Activated T-helper 1 cell treated with anti-CD3 and anti-CD28 coated beads, Interleukin-12 subunit alpha, Interleukin-12 subunit beta, Interleukin-2, Interleukin-4 antibody, amounts not matched to agents 30 ng/mL and 10 ng/mL and 1 ng/mL, durations not matched to agents 14 hours and 24 hours and 36 hours (primary cell): ENCODE results near the gene VMP1. TPM values are rescaled to one million over a fixed set of nuclear protein-coding genes. Genes with fewer than 3 reads are reported as not detected.
A peak's percentile ranks its signal among the peaks of the same experiment; 100 is the strongest.
"Not testable (repeated sequence)": the region's sequence is repeated elsewhere in the genome, so short reads cannot be mapped to it uniquely, and the experiment has no call there.

Experiments
- DNase-seq: peaks from one replicate; pipeline ENCODE4 v3.0.0; 2021; ENCODE audit warnings: low spot score
- H3K27ac Mint-ChIP-seq: one replicate; pipeline ENCODE4 v1.8.0; 2021; ENCODE audit warnings: mild to moderate bottlenecking, mixed read lengths
- H3K27me3 Mint-ChIP-seq: one replicate; pipeline ENCODE4 v1.8.0; 2022; ENCODE audit warnings: mild to moderate bottlenecking, moderate library complexity, mixed read lengths; ENCODE audit not compliant: insufficient read depth
- H3K36me3 Mint-ChIP-seq: one replicate; pipeline ENCODE4 v1.8.0; 2021; ENCODE audit warnings: low read depth, mixed read lengths
- H3K4me1 Mint-ChIP-seq: one replicate; pipeline ENCODE4 v1.8.0; 2021; ENCODE audit warnings: low read depth, mixed read lengths
- H3K4me3 Mint-ChIP-seq: one replicate; pipeline ENCODE4 v1.8.0; 2021; ENCODE audit warnings: mild to moderate bottlenecking, moderate library complexity, mixed read lengths
- H3K9me3 Mint-ChIP-seq: one replicate; pipeline ENCODE4 v1.8.0; 2021; ENCODE audit warnings: mixed read lengths
- intact Hi-C: fragments of 100-400 bp; cut with micrococcal nuclease; formaldehyde crosslinking; loops from one replicate; pipeline ENCODE4 v1.15.1; 2024
- total RNA-seq: library from RNA; stranded (reverse); gene quantifications from 2 replicates; pipeline ENCODE4 v1.2.3, GENCODE V29; 2022

Gene VMP1
- total RNA-seq, 1 donor from 2014 or later: 357 TPM

DNA sequence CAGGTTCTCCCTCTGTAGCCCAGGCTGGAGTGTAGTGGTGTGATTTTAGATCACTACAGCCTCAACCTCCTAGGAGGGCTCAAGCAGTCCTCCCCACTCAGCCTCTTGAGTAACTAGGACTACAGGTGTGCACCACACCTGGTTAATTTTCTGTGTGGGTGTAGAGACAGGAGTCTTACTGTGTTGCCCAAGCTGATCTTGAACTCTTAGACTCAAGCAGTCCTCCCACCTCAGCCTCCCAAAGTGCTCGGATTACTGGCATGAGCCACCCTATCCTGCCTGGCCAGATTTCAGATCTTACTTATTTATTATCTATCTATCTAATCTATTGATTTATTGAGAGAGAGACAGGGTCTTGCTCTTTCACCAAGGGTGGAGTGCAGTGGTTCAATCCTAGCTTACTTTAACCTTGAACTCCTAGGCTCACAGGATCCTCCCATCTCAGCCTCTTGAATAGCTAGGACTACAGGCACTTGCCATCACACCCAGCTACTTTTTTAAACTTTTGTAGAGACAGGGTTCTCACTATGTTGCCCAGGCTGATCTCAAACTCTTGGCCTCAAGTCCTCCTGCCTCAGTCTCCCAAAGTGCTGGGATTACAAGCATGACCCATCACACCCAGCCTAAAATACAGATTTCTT lies 123.5 kb downstream of the VMP1 start:
- DNase-seq: no peak
- Mint-ChIP-seq H3K27me3 (no peaks in the 10 kb centered on the region), H3K9me3 (no peaks in the 10 kb centered on the region), H3K4me1 (peaks cover 70% of the 10 kb centered on the region), H3K27ac (peak overlapping the region; percentile 100), H3K36me3 (peaks cover 19% of the 10 kb centered on the region), H3K4me3 (peak overlapping the region; percentile 76)
- intact Hi-C loops: no loop called here

DNA sequence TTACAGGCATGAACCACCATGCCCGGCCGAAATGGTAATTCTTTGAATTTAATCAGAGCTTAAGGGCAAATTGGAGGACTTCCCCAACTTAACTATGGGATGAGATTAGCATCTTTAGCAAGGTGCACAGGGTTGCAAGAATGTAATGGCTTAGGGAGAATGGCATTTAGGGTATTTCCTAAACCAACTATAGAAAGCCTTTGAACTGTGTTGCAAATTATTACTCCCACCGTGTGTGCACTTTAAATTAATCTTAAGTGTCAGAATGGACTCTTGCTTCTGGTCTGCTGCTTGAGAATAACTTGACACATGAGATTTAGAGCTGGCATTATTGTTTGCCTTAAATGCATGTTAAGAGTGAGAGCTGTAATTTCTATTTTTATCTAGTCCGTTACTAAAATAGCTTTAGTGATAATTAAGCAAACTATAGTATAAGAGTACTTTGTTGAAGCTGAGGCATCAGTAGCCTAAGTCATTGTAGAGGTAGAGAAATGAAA lies 125.5 kb downstream of the VMP1 start:
- Mint-ChIP-seq H3K9me3 (no peaks in the 10 kb centered on the region), H3K4me1 (peaks cover 64% of the 10 kb centered on the region), H3K36me3 (peaks cover 17% of the 10 kb centered on the region), H3K27ac (peak overlapping the region; percentile 93), H3K27me3 (no peaks in the 10 kb centered on the region), H3K4me3 (peak overlapping the region; percentile 69)
- intact Hi-C loops: no loop called here
- DNase-seq: no peak

DNA sequence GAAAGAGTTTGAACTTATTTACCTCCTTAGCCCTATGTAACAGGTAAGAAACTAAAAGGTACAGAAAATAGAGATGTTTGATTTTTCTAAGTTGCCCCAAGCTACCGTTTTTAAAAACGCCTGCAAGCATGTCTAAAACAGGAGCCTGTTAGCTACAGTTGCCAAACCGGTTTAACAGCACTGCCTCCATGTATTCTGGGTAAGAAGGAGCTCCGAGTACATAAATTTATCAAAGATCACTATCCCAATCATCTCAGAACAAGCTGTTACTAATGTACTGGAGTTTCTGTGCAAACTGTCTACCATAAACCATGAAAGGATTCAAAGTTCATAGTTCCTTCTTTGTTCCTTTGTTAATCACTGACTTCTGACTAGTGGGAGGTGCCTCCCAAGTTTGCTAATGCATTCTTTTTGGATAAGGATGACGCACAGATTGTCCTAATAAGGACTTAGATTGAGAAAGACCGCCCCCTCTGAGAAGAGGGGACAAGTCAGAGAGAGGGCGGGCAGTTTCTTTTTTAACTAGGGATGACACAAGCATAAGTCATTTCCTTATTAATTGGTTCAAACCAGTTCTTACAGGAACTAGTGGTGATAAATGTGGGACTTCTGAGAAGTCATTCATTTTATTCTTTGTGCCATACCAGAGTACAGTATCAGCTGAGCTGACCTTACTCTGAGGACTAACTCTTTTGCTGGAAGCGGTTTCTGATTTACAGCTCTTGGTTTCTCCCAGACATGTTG lies 130.0 kb downstream of the VMP1 start:
- Mint-ChIP-seq H3K9me3 (no peaks in the 10 kb centered on the region), H3K36me3 (peaks cover 54% of the 10 kb centered on the region), H3K4me1 (peaks cover 27% of the 10 kb centered on the region), H3K27ac (peak overlapping the region; percentile 99), H3K27me3 (peaks cover 2% of the 10 kb centered on the region), H3K4me3 (peak overlapping the region; percentile 96)
- peak; percentile 81 for DNase-seq
- intact Hi-C loops: loop anchor here (1.0 to 5.0 kb wide), 8 partner anchors 8 to 1500 kb away; partner anchors contain the start of gene CLTC

DNA sequence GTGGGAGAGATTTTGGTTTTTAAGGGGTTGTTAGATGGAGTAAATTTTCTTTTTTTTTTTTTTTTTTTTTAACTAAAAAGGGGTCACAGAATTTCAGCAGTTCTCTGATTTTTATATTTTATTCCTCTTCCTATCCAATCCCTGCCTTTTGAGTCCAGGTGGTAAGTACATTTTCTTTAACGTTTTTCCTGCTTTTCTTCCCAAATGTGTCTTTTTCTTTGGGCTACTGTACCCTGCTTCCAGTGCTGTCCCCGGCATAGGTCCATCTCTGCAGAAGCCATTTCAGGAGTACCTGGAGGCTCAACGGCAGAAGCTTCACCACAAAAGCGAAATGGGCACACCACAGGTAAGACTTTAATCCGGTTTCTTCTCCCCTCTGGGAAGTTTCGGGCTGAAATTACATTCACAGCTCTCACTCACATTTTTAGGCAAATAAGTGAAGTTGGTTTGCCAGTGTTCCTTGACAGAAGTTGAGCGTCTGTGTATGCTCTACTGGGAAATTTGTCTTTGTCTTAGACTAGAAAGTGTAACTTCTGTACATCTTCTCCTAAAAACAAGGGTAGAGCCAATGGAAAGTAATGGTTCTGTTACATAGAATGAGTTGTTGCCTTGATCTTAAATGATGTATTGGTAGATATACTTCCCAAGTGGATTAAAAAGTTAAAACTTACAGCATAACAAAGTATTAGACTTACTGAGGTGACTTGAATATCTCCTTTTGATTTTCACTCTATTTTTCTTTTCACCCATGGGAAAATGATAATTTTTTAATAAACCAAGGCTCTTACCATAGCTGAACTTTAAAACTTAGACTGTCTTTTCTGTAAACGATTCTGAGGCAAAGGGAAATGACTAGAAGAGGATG lies 130.8 kb downstream of the VMP1 start:
- Mint-ChIP-seq H3K27me3 (peaks cover 2% of the 10 kb centered on the region), H3K4me3 (peak overlapping the region; percentile 96), H3K9me3 (no peaks in the 10 kb centered on the region), H3K4me1 (peaks cover 27% of the 10 kb centered on the region), H3K36me3 (peaks cover 59% of the 10 kb centered on the region), H3K27ac (peak overlapping the region; percentile 99)
- intact Hi-C loops: loop anchor here (1.0 to 5.0 kb wide), 3 partner anchors 85 to 1501 kb away; partner anchors contain the start of gene CLTC
- DNase-seq: no peak

DNA sequence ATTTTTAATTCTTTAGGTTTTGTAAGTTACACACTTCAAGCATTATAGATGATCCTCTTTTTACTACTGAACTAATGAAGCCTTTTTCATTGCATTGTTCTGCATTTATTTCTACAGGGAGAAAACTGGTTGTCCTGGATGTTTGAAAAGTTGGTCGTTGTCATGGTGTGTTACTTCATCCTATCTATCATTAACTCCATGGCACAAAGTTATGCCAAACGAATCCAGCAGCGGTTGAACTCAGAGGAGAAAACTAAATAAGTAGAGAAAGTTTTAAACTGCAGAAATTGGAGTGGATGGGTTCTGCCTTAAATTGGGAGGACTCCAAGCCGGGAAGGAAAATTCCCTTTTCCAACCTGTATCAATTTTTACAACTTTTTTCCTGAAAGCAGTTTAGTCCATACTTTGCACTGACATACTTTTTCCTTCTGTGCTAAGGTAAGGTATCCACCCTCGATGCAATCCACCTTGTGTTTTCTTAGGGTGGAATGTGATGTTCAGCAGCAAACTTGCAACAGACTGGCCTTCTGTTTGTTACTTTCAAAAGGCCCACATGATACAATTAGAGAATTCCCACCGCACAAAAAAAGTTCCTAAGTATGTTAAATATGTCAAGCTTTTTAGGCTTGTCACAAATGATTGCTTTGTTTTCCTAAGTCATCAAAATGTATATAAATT lies 132.3 kb downstream of the VMP1 start:
- intact Hi-C loops: loop anchor here (5.0 kb wide), 2 partner anchors 222 to 1502 kb away; partner anchors contain the start of gene CLTC
- Mint-ChIP-seq H3K4me3 (peak overlapping the region; percentile 96), H3K36me3 (peaks cover 56% of the 10 kb centered on the region), H3K27me3 (peaks cover 2% of the 10 kb centered on the region), H3K27ac (peak overlapping the region; percentile 99), H3K9me3 (no peaks in the 10 kb centered on the region), H3K4me1 (peaks cover 31% of the 10 kb centered on the region)
- DNase-seq: no peak

DNA sequence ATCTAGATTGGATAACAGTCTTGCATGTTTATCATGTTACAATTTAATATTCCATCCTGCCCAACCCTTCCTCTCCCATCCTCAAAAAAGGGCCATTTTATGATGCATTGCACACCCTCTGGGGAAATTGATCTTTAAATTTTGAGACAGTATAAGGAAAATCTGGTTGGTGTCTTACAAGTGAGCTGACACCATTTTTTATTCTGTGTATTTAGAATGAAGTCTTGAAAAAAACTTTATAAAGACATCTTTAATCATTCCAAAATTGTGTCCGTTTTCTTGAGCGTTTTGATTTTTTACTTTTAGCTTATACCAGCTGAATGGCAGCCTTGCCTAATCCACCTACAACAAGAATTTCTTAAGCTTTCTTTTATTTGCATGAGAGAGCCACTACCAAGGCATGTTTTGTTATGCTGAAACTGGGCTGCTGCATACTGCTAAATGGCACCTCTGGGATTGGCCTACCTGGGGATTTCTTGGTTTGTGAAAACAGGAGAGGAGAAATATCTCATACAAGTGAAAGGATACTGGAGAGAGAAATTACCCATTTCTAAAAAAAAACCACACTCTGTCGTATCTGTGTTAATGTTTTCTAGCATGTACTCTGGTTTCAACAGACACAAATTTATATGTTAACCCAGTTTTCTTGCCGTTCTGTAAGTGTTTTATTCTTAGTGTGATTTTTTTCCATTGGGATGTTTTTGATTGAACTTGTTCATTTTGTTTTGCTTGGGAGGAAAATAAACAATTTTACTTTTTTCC lies 133.1 kb downstream of the VMP1 start:
- H3K4me3 Mint-ChIP-seq: peak overlapping the region; percentile 96
- H3K27me3 Mint-ChIP-seq: peaks cover 2% of the 10 kb centered on the region
- DNase-seq: no peak
- no peaks in the 10 kb centered on the region for H3K9me3 Mint-ChIP-seq
- peaks cover 39% of the 10 kb centered on the region for H3K4me1 Mint-ChIP-seq
- peaks cover 56% of the 10 kb centered on the region for H3K36me3 Mint-ChIP-seq
- peak overlapping the region; percentile 99 for H3K27ac Mint-ChIP-seq
- intact Hi-C loops: no loop called here

DNA sequence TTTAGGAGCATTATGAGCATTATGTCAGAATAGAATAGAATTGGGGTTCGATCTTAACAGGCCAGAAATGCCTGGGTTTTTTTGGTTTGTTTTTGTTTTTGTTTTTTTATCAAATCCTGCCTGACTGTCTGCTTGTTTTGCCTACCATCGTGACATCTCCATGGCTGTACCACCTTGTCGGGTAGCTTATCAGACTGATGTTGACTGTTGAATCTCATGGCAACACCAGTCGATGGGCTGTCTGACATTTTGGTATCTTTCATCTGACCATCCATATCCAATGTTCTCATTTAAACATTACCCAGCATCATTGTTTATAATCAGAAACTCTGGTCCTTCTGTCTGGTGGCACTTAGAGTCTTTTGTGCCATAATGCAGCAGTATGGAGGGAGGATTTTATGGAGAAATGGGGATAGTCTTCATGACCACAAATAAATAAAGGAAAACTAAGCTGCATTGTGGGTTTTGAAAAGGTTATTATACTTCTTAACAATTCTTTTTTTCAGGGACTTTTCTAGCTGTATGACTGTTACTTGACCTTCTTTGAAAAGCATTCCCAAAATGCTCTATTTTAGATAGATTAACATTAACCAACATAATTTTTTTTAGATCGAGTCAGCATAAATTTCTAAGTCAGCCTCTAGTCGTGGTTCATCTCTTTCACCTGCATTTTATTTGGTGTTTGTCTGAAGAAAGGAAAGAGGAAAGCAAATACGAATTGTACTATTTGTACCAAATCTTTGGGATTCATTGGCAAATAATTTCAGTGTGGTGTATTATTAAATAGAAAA lies 133.8 kb downstream of the VMP1 start:
- intact Hi-C loops, H3K9me3 Mint-ChIP-seq, H3K27me3 Mint-ChIP-seq, DNase-seq: not testable (repeated sequence)
- peaks cover 45% of the 10 kb centered on the region for H3K4me1 Mint-ChIP-seq
- H3K36me3 Mint-ChIP-seq: peaks cover 56% of the 10 kb centered on the region
- peak overlapping the region; percentile 96 for H3K4me3 Mint-ChIP-seq
- H3K27ac Mint-ChIP-seq: peak overlapping the region; percentile 99

DNA sequence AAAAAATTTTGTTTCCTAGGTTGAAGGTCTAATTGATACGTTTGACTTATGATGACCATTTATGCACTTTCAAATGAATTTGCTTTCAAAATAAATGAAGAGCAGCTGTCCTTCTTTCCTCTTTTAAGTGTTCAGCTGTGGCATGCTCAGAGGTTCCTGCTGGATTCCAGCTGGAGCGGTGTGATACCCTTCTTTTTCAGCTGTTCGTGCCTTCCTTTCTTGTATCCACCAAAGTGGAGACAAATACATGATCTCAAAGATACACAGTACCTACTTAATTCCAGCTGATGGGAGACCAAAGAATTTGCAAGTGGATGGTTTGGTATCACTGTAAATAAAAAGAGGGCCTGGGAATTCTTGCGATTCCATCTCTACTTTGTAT lies 134.4 kb downstream of the VMP1 start:
- intact Hi-C loops: loop anchor here (2.0 kb wide), 1 partner anchor 13 kb away; no protein-coding TSS in a partner anchor
- H3K27me3 Mint-ChIP-seq, DNase-seq: not testable (repeated sequence)

DNA sequence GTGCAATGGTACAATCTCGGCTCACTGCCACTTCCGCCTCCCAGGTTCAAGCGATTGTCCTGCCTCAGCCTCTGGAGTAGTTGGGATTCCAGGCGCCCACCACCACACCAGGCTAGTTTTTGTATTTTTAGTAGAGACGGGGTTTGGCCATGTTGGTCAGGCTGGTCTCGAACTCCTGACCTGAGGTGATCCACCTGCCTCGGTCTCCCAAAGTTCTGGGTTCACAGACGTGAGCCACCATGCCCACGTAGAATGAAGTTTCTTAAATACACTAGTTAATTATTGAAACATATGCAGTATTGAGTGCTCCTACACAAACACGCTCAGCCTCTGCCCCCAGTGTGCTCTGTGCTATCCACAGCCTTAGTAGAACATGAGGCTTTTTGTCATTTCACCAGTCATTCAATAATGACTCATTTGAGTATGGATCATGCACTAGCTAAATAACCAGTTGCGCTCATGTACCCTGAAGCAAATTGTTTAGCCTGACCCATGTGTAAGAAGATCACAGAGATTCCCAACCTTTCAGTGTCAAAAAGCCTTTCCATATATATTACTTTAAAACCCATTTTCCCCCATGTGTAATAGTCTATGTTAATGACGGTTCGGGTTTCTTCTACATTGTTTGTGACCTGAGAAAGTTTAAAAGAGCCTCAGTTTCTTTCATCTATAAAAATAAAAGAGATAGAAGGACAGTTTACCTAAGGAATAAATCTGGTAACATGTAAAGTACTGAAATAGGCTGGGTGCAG lies 135.6 kb downstream of the VMP1 start:
- Mint-ChIP-seq H3K9me3 (no peaks in the 10 kb centered on the region), H3K36me3 (peaks cover 50% of the 10 kb centered on the region), H3K27me3 (peaks cover 2% of the 10 kb centered on the region), H3K4me1 (peaks cover 49% of the 10 kb centered on the region), H3K27ac (peak overlapping the region; percentile 99), H3K4me3 (peak overlapping the region; percentile 96)
- DNase-seq: no peak
- intact Hi-C loops: loop anchor here (1.0 to 2.0 kb wide), 2 partner anchors 14 to 91 kb away; no protein-coding TSS in a partner anchor

More for the DNA sequence above, 134.4 kb downstream of the VMP1 start:
- H3K9me3 Mint-ChIP-seq: not testable (repeated sequence)
- Mint-ChIP-seq H3K27ac (peak overlapping the region; percentile 99), H3K36me3 (peaks cover 53% of the 10 kb centered on the region), H3K4me1 (peaks cover 46% of the 10 kb centered on the region), H3K4me3 (peak overlapping the region; percentile 96)

DNA sequence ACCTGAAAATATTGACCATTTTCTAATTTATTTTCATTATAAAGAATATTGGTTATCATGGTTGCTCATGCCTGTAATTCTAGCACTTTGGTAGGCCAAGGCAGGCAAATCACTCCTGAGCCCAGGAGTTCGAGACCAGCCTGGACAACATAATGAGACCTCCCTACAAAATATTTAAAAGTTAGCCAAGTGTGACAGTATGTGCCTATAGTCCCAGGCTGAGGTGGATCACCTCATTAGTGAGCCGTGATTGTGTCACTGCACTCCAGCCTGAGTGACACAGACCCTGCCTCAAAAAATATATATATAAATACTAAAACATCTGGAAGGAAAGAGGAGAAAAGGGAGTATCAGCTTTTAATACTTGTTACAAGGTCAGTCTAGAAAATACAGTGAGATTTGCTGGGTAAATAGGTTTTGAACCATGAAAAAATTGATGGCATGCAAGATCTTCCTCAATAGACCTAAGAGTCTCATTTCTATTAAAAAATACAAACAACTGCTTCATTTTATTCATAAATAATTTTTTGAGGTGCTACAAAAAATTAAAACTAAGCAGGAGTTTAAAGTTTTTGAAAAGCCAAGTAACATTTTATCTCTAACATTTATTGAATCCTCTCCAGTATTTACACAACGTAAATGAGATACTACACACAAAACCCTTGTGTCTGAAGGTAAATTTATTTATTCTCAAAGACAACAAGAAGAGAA lies 137.6 kb downstream of the VMP1 start:
- intact Hi-C loops: loop anchor here (5.0 kb wide), 4 partner anchors 97 to 483 kb away; no protein-coding TSS in a partner anchor

More for the DNA sequence above, 137.6 kb downstream of the VMP1 start:
- H3K4me3 Mint-ChIP-seq: peak overlapping the region; percentile 71
- H3K36me3 Mint-ChIP-seq: peaks cover 34% of the 10 kb centered on the region
- no peaks in the 10 kb centered on the region for H3K9me3 Mint-ChIP-seq
- peaks cover 67% of the 10 kb centered on the region for H3K4me1 Mint-ChIP-seq
- H3K27me3 Mint-ChIP-seq: peaks cover 2% of the 10 kb centered on the region
- no peak for DNase-seq
- H3K27ac Mint-ChIP-seq: peak overlapping the region; percentile 93
